ENCODE results near the gene TMPRSS11D.

Gene TMPRSS11D

GRCh38 chr4:67883902-67884301 lies at the start of gene TMPRSS11D:
TSS of gene TMPRSS11D (minus strand) at chr4:67884002. CDS start at chr4:67883933, 69 bp downstream.
- no peak for DNase-seq

GRCh38 chr4:67933038-67933437 lies 49.2 kb upstream of the TMPRSS11D start:
- DNase-seq, result no peak

GRCh38 chr4:67931256-67931655 lies 47.5 kb upstream of the TMPRSS11D start:
- DNase-seq, result no peak

- DNase-seq, result no peak
Observed at GRCh38 chr4:67929426-67929825, 45.6 kb upstream of the TMPRSS11D start.

- DNase-seq, result no peak
Observed at GRCh38 chr4:67928546-67928945, 44.7 kb upstream of the TMPRSS11D start.

- DNase-seq, result no peak
Observed at GRCh38 chr4:67927251-67927650, 43.4 kb upstream of the TMPRSS11D start.

- DNase-seq, result no peak
Observed at GRCh38 chr4:67926485-67926884, 42.7 kb upstream of the TMPRSS11D start.

- no peak for DNase-seq
Observed at GRCh38 chr4:67922697-67923096, 38.9 kb upstream of the TMPRSS11D start.

- no peak for DNase-seq
Observed at GRCh38 chr4:67918428-67918827, 34.6 kb upstream of the TMPRSS11D start.

GRCh38 chr4:67915400-67915966 lies 31.7 kb upstream of the TMPRSS11D start:
- no peak for DNase-seq

- no peak for DNase-seq
Observed at GRCh38 chr4:67912080-67912479, 28.3 kb upstream of the TMPRSS11D start.

- no peak for DNase-seq
Observed at GRCh38 chr4:67911638-67912037, 27.8 kb upstream of the TMPRSS11D start.

- no peak for DNase-seq
Observed at GRCh38 chr4:67911141-67911540, 27.3 kb upstream of the TMPRSS11D start.

GRCh38 chr4:67910585-67910905 lies 26.7 kb upstream of the TMPRSS11D start:
- no peak for DNase-seq

- no peak for DNase-seq
Observed at GRCh38 chr4:67909905-67910584, 26.2 kb upstream of the TMPRSS11D start.

- no peak for DNase-seq
Observed at GRCh38 chr4:67907650-67908049, 23.8 kb upstream of the TMPRSS11D start.

GRCh38 chr4:67899096-67899495 lies 15.3 kb upstream of the TMPRSS11D start:
- no peak for DNase-seq

- DNase-seq, result no peak
Observed at GRCh38 chr4:67897686-67898085, 13.9 kb upstream of the TMPRSS11D start.

- no peak for DNase-seq
Observed at GRCh38 chr4:67896421-67897065, 12.7 kb upstream of the TMPRSS11D start.

- no peak for DNase-seq
Observed at GRCh38 chr4:67894659-67895058, 10.9 kb upstream of the TMPRSS11D start.

- DNase-seq, result no peak
Observed at GRCh38 chr4:67892905-67893304, 9.1 kb upstream of the TMPRSS11D start.

GRCh38 chr4:67892253-67892652 lies 8.5 kb upstream of the TMPRSS11D start:
- DNase-seq, result no peak

- no peak for DNase-seq
Observed at GRCh38 chr4:67891645-67892044, 7.8 kb upstream of the TMPRSS11D start.

GRCh38 chr4:67886281-67886680 lies 2.5 kb upstream of the TMPRSS11D start:
- no peak for DNase-seq

GRCh38 chr4:67885762-67886161 lies 2.0 kb upstream of the TMPRSS11D start:
- no peak for DNase-seq
